DLD1 (cell line): ENCODE measurements around the gene MAML1.
"Not testable (repeated sequence)": the region's sequence is repeated elsewhere in the genome, so short reads cannot be mapped to it uniquely, and the experiment has no call there.

ENCODE experiments used
- in situ Hi-C: cut with HindIII; loops from 2 replicates; pipeline ENCODE4 v1.10.0; 2017; ENCODE audit warnings: low sequenced_read_pairs

The MAML1 gene, protein sequence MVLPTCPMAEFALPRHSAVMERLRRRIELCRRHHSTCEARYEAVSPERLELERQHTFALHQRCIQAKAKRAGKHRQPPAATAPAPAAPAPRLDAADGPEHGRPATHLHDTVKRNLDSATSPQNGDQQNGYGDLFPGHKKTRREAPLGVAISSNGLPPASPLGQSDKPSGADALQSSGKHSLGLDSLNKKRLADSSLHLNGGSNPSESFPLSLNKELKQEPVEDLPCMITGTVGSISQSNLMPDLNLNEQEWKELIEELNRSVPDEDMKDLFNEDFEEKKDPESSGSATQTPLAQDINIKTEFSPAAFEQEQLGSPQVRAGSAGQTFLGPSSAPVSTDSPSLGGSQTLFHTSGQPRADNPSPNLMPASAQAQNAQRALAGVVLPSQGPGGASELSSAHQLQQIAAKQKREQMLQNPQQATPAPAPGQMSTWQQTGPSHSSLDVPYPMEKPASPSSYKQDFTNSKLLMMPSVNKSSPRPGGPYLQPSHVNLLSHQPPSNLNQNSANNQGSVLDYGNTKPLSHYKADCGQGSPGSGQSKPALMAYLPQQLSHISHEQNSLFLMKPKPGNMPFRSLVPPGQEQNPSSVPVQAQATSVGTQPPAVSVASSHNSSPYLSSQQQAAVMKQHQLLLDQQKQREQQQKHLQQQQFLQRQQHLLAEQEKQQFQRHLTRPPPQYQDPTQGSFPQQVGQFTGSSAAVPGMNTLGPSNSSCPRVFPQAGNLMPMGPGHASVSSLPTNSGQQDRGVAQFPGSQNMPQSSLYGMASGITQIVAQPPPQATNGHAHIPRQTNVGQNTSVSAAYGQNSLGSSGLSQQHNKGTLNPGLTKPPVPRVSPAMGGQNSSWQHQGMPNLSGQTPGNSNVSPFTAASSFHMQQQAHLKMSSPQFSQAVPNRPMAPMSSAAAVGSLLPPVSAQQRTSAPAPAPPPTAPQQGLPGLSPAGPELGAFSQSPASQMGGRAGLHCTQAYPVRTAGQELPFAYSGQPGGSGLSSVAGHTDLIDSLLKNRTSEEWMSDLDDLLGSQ

GRCh38 chr5:179732412-179732917 lies at the start of gene MAML1:
TSS of gene MAML1 (plus strand) at chr5:179732822. CDS start at chr5:179733113, 291 bp downstream.
- in situ Hi-C loops, result no loop called here

- in situ Hi-C loops, result not testable (repeated sequence)
Observed at GRCh38 chr5:179689212-179689611, 43.4 kb upstream of the MAML1 start.

- in situ Hi-C loops, result no loop called here
Observed at GRCh38 chr5:179694561-179694960, 38.1 kb upstream of the MAML1 start.

DNA sequence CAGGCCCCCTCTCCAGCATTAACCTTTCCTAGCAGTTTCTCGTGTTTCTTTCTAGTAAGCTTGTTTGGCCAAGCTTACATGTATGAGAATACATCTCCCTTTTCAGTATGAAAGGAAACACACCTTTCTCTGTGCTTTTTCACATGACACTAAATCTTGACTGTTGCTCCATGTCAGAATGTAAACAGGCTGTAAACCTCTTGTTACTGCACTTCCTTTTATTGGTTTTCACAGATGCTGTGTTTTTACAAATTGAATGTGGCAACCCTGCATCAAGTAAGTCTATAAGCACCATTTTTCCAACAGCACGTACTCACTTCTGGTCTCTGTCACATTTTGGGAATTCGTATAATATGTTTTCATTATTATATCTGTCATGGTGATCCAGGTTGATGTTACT lies 36.0 kb upstream of the MAML1 start:
- in situ Hi-C loops, result no loop called here

GRCh38 chr5:179697108-179697507 lies 35.5 kb upstream of the MAML1 start:
- in situ Hi-C loops, result no loop called here

DNA sequence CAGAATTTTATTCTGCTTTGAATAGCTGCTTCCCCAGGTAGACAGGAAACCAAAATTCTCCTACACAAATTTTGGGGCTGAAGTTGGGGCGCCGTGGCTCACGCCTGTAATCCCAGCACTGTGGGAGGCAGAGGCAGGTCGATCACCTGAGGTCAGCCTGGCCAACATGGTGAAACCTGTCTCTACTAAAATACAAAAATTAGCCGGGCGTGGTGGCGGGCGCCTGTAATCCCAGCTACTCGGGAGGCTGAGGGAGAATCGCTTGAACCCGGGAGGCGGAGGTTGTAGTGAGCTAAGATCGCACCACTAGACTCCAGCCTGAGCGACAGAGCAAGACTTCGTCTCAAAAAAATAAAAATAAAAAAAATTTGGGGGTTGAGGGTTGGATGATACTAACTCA lies 35.1 kb upstream of the MAML1 start:
- in situ Hi-C loops, result not testable (repeated sequence)

GRCh38 chr5:179697993-179698934 lies 34.4 kb upstream of the MAML1 start:
- in situ Hi-C loops, result no loop called here

DNA sequence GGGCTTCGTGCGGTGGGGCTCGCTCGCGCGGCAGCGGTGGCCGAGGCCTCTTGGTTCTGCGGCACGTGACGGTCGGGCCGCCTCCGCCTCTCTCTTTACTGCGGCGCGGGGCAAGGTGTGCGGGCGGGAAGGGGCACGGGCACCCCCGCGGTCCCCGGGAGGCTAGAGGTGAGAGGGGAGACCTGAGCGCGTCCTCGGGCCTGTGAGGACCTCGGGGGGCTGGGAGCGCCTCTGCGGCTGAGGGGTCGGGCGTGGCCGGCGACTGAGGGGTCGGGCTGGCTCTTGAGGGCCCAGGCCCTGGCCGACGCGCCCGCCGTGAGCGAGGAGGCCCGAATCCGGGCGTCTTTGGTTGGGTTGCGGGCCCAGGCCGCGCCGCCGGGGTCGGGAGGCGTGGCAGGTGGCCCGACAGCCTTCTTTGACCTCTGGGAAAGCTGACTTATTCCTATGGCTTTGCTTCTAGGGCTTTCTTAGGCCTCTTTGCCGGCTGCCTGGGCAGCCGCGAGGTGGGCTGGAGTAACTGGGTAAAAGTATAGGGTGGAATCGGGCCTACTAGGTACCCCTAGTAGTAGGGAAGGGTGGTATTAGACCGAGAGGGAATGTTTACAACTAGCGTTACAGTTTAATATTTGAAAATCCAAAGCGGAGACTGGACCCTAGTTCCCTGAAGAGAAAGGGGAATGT lies 33.5 kb upstream of the MAML1 start, which contains the start of gene CANX:
TSS of gene CANX (plus strand) at position 33 of the 681 bp plus-strand sequence. CDS start 6,715 bp downstream, outside the sequence.
- in situ Hi-C loops, result no loop called here

DNA sequence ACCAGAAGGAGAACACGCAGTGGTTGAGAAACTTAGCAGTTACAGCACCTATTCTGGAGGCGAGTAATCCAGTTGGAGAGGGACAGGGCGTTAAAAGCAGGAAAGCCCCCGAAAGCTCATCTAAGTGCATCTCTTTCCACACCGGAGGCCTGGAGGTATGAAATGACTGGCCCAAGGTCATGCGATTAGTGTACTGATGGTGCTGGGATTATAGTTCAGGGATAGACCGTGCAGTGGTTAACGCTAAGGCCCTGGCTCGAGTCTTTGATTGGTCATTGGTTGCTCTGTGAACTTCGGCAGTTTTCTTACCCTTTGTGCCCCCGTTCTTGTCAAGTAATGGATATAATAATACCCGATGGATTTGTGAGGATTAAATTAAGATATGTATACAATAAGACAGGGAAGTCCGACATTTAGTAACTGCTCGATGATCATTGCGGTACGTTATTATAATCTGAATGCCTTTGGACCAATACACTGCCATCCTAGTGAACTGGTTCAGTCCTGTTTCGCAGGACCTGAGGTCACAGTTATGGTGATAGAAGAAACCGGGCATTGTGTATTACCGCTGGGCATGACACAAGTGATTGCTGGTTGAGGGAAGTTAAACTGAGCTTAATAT lies 32.9 kb upstream of the MAML1 start:
- in situ Hi-C loops, result no loop called here

GRCh38 chr5:179700401-179700918 lies 32.2 kb upstream of the MAML1 start:
- in situ Hi-C loops, result no loop called here

GRCh38 chr5:179716286-179716685 lies 16.3 kb upstream of the MAML1 start:
- in situ Hi-C loops, result no loop called here

DNA sequence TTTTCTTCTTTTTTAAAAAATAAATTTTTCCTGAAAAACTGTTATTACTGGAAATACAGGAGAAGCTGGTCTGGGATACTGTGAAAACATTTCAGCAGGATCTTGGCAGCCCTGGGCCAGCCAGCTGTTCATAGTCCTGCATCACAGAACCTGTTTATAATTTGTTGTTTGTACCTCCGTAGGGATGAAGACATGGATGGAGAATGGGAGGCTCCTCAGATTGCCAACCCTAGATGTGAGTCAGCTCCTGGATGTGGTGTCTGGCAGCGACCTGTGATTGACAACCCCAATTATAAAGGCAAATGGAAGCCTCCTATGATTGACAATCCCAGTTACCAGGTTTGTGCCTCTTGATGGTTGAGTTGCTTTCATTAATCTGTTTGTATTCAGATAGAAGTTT lies 12.4 kb upstream of the MAML1 start:
- in situ Hi-C loops, result no loop called here

DNA sequence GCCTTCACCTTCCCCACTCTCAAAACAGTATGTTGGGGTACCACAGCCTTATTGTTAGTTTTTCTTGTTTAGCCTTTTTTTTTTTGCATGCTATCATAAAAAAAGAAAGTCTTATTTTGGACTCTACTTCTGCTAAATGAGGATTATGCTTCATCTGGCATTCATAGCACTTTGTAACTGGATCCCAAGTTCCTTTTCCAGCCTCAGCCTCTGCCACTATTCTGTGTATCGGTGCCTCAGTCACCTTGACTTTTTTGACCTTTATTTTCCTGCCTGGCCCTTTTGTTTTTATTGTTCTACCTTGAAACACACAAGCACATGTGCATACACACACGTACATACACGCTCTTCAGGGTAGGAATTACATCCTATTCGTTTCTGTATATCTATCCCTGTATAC lies 8.5 kb upstream of the MAML1 start:
- in situ Hi-C loops, result no loop called here

GRCh38 chr5:179727106-179727505 lies 5.5 kb upstream of the MAML1 start:
- in situ Hi-C loops, result no loop called here

- in situ Hi-C loops, result no loop called here
Observed at GRCh38 chr5:179729303-179729702, 3.3 kb upstream of the MAML1 start.

DNA sequence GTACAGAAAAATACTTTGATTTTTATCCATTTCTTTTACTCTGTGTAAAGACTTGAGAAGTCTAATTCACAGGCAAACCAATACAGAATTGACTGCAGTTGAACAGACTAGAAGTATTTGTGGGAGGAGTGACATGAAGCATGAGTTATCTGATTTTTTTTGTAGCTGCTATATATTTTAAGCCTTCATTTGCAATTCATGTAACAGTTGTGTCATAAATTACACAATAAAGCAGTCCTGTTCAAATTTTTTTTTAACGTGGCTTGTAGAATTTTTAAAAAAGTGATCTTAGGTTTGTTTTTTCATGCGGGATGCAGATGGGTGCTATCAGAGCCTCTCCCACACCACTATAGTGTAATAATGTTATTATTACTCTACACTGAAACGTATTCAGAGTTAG lies 2.9 kb upstream of the MAML1 start:
- in situ Hi-C loops, result no loop called here

DNA sequence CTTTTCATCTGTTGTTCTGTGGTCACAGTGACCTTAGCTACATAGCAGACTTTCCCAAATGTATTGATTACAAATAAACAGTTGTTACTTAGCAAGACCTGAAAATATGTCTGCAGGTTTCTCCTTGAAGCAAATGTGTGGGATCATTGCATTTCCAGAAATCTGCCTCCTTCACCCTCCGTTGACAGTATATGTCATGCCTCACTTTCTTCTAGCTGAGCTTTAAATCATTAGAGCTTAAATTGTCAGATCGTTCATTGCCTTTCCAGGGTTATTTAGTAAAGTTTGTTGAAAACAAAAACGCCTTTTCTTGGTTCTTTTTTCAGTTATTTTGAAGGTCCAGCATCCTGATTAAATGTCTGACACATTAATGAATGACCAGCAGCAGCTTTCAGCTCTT lies 2.3 kb upstream of the MAML1 start:
- in situ Hi-C loops, result no loop called here

GRCh38 chr5:179730852-179731251 lies 1.8 kb upstream of the MAML1 start:
- in situ Hi-C loops, result no loop called here
